Suppressor macrophage treated with lipopolysaccharide for 1 hour (primary cell): Measurements from ENCODE around the gene LRP1-AS.

Experiments
- DNase-seq, 3 donors: peaks; one replicate each; pipeline ENCODE4 v3.0.0-alpha.2; 2020 to 2022

The LRP1-AS gene

DNA sequence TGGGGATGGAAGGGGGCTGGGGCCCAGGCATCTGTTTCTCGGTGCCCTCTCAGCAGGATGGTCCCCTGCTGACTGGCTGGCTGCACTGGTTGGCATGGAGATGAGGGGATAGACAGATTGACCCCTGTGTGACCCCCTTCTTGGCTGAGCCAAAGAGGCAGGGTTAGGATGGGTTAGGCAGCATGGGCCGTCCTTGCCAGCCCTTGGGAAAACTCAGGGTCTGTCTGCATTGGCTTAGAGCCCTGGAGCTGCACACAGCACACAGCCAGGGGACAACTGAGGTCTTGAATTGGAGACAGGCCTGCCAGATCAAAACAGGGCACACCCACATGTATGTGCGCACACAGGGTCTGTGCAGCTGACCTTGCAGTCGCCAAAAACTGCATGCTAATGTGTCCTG, 11.2 kb upstream of the LRP1-AS start:
- DNase-seq, result no peak

DNA sequence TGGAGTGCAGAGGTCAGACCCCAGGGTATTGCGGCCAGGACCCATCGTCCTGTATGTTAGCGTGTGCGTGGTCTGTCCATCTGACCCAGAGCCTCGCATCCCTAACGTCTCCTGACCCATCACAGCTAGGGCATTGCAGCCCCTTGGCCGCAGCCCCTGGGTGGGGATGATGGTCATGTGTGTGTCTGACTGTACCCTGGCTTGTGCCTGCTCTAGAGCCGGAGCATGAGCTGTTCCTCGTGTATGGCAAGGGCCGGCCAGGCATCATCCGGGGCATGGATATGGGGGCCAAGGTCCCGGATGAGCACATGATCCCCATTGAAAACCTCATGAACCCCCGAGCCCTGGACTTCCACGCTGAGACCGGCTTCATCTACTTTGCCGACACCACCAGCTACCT, 10.8 kb upstream of the LRP1-AS start:
- no peak for DNase-seq

DNA sequence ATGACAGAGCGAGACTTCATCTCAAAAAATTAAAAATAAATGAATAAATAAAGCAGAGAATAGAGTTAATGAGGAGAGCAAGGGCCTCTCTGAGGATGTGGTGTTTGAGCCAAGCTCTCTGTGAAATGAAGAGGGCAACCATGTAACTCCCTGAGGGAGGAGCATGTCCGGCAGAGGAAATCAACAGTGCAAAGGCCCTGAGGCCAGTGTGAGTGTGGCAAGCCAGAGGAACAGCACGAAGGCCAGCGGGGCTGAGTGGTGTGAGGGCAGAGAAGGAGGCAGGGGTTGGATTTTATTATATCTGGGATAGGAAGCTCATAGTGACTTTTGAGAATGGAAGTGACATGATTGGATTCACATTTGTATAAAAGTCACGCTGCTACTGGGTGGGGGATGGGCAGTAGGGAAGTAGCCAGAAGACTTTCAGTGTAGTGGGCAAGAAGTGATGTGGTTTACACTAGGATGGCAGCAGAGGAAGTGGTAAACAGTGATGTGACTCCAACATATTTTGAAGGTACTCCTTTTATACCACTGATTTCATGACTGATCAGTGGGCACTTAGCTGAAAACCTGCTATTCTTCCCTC, 10.3 kb upstream of the LRP1-AS start:
- peak; percentile 68 to 71 (median 70) for DNase-seq

GRCh38 chr12:57156701-57157403, 9.4 kb upstream of the LRP1-AS start:
- peak; percentile 47 to 70 (median 54) for DNase-seq

DNA sequence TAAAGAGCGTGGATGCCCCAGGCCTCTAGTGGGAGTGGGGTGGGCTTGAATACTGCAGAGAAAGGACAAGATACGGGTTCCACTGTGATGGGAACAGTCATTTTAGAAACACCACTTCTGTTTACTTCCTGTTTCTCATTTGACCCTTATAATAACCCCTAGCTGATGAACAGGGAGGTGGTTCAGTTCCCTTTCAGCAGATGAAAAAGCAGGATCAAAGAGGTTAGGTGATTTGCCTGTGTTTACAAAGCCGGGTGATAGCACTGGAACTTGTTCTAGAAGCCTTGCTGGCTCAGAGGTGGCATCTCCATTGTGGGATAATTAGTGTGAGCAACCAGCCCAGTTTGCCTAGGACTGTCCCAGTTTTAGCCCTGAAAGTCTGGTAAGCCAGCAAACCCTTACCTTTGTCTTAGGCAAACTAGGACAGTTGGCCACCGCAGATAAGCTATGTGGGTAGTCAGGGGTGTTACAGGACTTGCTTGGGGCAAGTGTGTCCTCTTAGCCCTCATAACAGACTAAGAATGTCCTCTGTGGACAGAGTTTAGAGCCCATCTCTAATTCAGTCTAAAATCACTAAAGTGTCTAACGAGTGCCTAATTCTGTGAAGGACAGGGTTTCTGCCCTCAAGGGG, 7.5 kb upstream of the LRP1-AS start:
- DNase-seq, result no peak

GRCh38 chr12:57154076-57154475, 6.7 kb upstream of the LRP1-AS start:
- no peak for DNase-seq

GRCh38 chr12:57153415-57153997, 6.1 kb upstream of the LRP1-AS start:
- DNase-seq, result peak in 1 of 3 donors; percentile 47

DNA sequence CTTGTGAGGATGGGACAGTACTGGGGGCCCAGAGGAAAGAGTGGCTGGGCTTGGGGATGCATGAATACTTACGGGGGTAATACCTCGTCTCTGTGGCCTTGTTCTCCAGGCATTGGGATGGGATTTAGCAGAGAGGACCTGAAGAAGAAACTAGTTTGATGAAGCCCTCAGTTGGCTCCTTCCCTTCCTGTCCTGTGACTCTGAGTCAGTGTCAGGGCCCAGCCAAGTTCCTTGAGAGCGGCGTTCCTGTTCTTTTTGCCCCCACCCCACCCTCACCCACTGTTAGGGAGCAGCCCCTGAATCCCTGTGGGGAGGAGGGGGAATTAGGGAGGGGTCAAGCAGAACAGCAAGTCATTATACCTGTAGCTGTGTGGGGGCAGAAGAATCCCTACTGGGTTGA, 5.2 kb upstream of the LRP1-AS start:
- peak; percentile 80 to 81 (median 81) for DNase-seq

DNA sequence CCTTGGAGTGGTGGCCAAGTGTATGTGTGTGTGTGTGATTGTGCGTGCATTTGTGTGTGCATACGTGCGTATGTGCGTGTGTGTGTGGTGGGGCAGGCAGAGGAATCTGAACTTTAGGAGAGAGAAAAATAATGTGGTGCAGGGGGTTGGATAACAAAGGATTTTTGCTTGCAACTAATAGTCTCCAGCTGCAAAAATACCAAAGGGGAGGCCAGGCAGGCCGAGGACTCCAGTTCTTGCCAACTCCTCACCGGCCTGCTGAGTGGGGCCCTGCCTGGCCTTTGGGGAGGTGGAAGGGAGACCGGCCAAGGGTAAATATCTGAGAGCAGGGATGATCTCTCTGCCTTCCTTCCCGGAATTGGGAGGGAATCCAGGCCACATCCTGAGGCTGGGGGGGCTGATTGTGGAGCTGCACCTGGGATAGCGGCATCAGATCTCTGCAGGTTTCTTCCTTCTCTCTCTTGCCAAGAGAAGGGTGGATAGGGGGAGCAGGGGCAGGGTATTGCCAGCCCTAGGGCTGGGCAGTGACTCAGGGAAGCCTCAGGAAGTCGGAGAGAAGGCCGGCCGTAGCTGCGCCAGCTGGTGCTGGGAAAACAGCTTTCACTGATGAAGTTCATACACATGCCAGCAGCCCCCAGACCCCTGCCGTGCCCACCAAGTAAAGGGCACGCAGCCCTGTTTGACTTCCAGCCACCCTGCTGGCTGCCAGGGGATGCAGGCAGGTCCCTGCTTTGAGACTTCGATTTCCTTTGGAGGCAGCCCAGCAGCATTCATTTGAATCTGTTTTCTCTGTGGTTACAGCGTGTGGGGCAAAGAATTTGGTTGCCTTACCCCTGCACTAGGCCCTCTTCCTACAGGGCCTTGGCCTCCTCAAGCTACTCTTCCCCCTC, 4.6 kb upstream of the LRP1-AS start:
- peak; percentile 62 to 73 (median 70) for DNase-seq

GRCh38 chr12:57150400-57151000, 3.1 kb upstream of the LRP1-AS start:
- DNase-seq, result peak in 1 of 3 donors; percentile 48

DNA sequence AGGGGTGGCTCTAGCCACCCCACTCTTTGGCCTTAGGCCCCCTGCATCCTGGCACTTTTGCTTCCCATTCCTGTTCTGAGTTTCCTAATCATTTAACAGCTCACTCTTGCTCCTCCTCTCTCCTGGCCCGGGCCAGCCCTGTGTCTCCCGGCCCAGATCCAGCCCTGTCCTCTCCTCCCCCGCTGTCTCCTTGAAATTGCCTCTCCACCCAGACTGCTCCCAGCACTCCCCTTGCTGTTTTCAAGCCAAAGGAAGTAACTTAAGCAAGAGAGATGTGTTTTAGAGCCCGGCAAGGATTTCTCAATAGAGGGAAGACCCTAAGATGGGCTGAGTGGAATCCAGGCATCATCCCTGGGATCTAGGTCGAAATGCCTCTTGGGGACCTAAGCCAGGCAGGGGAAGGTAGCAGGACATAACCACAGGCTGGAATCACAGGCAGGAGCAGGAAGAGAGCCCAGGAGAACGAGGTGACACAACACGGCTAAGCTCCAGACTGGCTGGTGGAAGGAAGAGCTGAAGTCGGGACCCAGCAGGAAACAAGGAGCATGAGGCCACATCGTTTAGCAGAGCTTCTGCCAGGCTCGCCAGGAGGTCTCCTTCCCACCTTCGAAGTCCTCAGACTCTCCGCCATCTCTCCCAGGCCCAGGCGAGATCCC, 2.0 kb upstream of the LRP1-AS start:
- no peak for DNase-seq

GRCh38 chr12:57148469-57149244, 1.2 kb upstream of the LRP1-AS start:
- peak; percentile 52 to 70 (median 60) for DNase-seq

DNA sequence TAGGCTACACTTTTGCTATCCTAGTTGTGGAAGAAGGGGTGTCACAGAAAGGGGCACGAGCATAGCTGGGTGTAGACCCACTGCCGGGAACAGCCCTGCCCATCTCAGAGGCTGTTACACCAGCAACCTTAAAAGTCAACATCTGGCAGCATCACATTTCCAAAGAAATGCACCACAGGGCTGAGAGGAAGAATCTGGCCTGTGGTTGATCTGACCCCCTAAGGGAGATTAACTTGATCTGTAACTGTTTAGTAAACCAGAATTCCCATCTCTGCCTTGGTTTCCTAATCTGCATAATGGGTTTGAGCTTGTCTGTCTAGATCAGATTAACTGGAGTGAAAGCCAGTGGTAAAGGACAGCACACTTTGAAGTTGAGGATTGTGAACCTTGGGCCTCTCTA, 1.3 kb downstream of the LRP1-AS start:
- no peak for DNase-seq

- DNase-seq, result peak; percentile 63 to 78 (median 76)
These were observed 1.9 kb downstream of the LRP1-AS start for GRCh38 chr12:57145460-57146059.

GRCh38 chr12:57143454-57143853, 4.0 kb downstream of the LRP1-AS start:
- no peak for DNase-seq

DNA sequence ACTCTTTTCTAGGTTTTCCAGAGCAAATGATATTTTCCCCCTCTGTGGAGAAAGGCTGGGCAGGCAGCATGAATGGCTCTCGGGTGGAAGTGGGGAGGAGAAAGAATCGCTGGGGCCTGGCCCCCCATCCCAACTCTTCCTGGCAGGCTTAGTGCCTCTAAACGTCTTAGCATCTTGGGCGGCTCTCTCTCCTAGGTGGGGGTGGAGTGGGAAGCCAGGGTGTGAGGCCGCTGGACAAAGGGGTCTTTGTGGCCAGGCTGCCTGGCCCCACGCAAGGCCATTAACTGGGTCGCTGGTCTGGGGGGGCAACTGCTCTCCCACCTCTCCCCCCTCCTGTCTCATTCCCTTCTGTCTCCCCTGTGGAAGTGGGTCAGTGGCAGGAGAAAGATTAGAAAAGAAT, 4.7 kb downstream of the LRP1-AS start:
- no peak for DNase-seq

- no peak for DNase-seq
These were observed 5.3 kb downstream of the LRP1-AS start for GRCh38 chr12:57142121-57142520.

DNA sequence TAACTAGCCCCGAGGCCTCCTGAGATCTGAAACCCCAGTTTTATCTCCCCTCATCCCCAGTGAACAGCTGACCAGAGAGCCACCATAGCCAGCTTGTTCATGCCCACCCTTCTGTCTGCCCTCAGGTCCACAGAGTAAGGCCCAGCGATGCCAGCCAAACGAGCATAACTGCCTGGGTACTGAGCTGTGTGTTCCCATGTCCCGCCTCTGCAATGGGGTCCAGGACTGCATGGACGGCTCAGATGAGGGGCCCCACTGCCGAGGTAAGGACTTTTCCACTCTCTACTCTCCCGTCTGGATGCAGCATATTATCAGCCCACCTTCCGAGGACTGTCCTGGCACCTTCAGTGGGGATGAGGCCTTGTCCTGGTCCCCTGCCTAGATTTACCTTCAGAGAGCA, 6.2 kb downstream of the LRP1-AS start:
- no peak for DNase-seq

GRCh38 chr12:57139796-57140649, 7.4 kb downstream of the LRP1-AS start:
- no peak for DNase-seq
